H1 (cell line): ENCODE measurements around the gene AP3D1. TPM values are rescaled to one million over a fixed set of nuclear protein-coding genes. Genes with fewer than 3 reads are reported as not detected.

Experiments used
- CTCF ChIA-PET: fragments of 300-600 bp; sonication (Branson Sonifier 250); formaldehyde crosslinking; loops from one replicate; lab custom pipeline; 2021; ENCODE audit not compliant: partially characterized antibody; lab: Charles Lee
- POLR2A ChIA-PET: fragments of 300-600 bp; sonication (Branson Sonifier 250); formaldehyde crosslinking; loops from one replicate; lab custom pipeline; 2021; ENCODE audit warnings: inconsistent platforms; ENCODE audit not compliant: partially characterized antibody; lab: Charles Lee
- DNase-seq, 2 experiments: peaks; one replicate each; pipeline versions ENCODE4 v3.0.0 to v3.0.0-alpha.2; 2010 to 2022; ENCODE audit warnings: low spot score in 2 of 2, low read depth in 1 of 2, mixed read lengths in 1 of 2
- FAIRE-seq: peaks from 2 replicates; lab custom pipeline; 2011; peaks lifted over from hg19 to GRCh38; lab: Jason Lieb, UNC
- H2AFZ ChIP-seq: 2 replicates; pipeline ENCODE4 v1.8.1; 2012; ENCODE audit warnings: low read length, inconsistent platforms
- H2AK5ac ChIP-seq: 2 replicates; pipeline ENCODE4 v1.6.1; 2013; ENCODE audit warnings: low read depth, low read length
- H2BK120ac ChIP-seq: replicated peaks from 2 replicates; pipeline ENCODE3; 2013; ENCODE audit warnings: low read depth, low read length, inconsistent platforms
- H2BK12ac ChIP-seq: 2 replicates; pipeline ENCODE4 v1.6.1; 2013; ENCODE audit warnings: low read depth, low read length
- H2BK15ac ChIP-seq: 2 replicates; pipeline ENCODE4 v1.6.1; 2013; ENCODE audit warnings: low read length
- H2BK20ac ChIP-seq: 2 replicates; pipeline ENCODE4 v1.6.1; 2013; ENCODE audit warnings: low read length
- H2BK5ac ChIP-seq: 2 replicates; pipeline ENCODE4 v1.6.1; 2013; ENCODE audit warnings: low read depth, low read length
- H3K14ac ChIP-seq: 2 replicates; pipeline ENCODE4 v1.6.1; 2013; ENCODE audit warnings: inconsistent platforms; ENCODE audit not compliant: insufficient read length
- H3K18ac ChIP-seq: 2 replicates; pipeline ENCODE4 v1.6.1; 2013; ENCODE audit warnings: low read length; ENCODE audit errors: extremely low read depth
- H3K23ac ChIP-seq: 2 replicates; pipeline ENCODE4 v1.6.1; 2013; ENCODE audit warnings: inconsistent platforms; ENCODE audit not compliant: insufficient read length
- H3K23me2 ChIP-seq: 2 replicates; pipeline ENCODE4 v1.6.1; 2013; ENCODE audit warnings: low read depth, low read length
- H3K27ac ChIP-seq: 2 replicates; pipeline ENCODE4 v1.6.1; 2011; ENCODE audit warnings: low read depth, low read length, inconsistent platforms
- H3K27me3 ChIP-seq, 4 experiments: replicated peaks in 1 of 4; 1 replicate in 1 of 4; 2 replicates in 3 of 4; pipeline versions ENCODE4 v1.6.1 to v1.8.1; 2011 to 2013; ENCODE audit warnings: low read length in 3 of 4, mild to moderate bottlenecking in 3 of 4, inconsistent platforms in 2 of 4, mixed read lengths in 2 of 4, moderate library complexity in 1 of 4; ENCODE audit not compliant: control insufficient read depth in 3 of 4, insufficient read depth in 3 of 4; ENCODE audit errors: extremely low read depth in 1 of 4
- H3K36me3 ChIP-seq, 4 experiments: 2 replicates each; pipeline versions ENCODE4 v1.6.1 to v1.8.1; 2011 to 2013; ENCODE audit warnings: mild to moderate bottlenecking in 4 of 4, low read length in 3 of 4, moderate library complexity in 2 of 4, control low read depth in 1 of 4, inconsistent platforms in 1 of 4; ENCODE audit not compliant: insufficient read depth in 4 of 4, control insufficient read depth in 2 of 4
- H3K4ac ChIP-seq: replicated peaks from 2 replicates; pipeline ENCODE3; 2013; ENCODE audit warnings: low read length, low read depth, mixed read lengths, inconsistent platforms; ENCODE audit not compliant: insufficient read length
- H3K4me1 ChIP-seq, 4 experiments: replicated peaks in 1 of 4; 1 replicate in 1 of 4; 2 replicates in 3 of 4; pipeline versions ENCODE4 v1.6.1 to v1.8.1; 2011 to 2013; ENCODE audit warnings: low read length in 3 of 4, inconsistent platforms in 2 of 4, mixed read lengths in 1 of 4; ENCODE audit not compliant: insufficient read depth in 4 of 4, control insufficient read depth in 3 of 4
- H3K4me2 ChIP-seq, 2 experiments: 2 replicates each; pipeline versions ENCODE4 v1.6.1 to v1.8.1; 2011 to 2013; ENCODE audit warnings: low read depth in 2 of 2, low read length in 2 of 2, control low read depth in 1 of 2, inconsistent platforms in 1 of 2, mild to moderate bottlenecking in 1 of 2; ENCODE audit not compliant: insufficient read depth in 1 of 2
- H3K4me3 ChIP-seq, 4 experiments: fragments of 200-600, 300-600 bp in 1 of 4; sonication (generic), shearing (Covaris generic), sonication (Bioruptor Twin) in 1 of 4; 2 replicates each; pipeline versions ENCODE4 v1.5.1 to v1.8.1; 2011 to 2016; ENCODE audit warnings: low read length in 4 of 4, low read depth in 3 of 4, control low read depth in 2 of 4, inconsistent platforms in 2 of 4, mild to moderate bottlenecking in 2 of 4, mixed read lengths in 1 of 4, moderate library complexity in 1 of 4; ENCODE audit not compliant: insufficient read depth in 2 of 4; ENCODE audit errors: extremely low read depth in 1 of 4
- H3K56ac ChIP-seq: replicated peaks from 2 replicates; pipeline ENCODE3; 2013; ENCODE audit warnings: low read depth, mild to moderate bottlenecking, mixed read lengths, low read length, inconsistent platforms; ENCODE audit not compliant: insufficient read length
- H3K79me1 ChIP-seq: 2 replicates; pipeline ENCODE4 v1.6.1; 2013; ENCODE audit warnings: low read depth, low read length, control low read depth
- H3K79me2 ChIP-seq, 2 experiments: 2 replicates each; pipeline versions ENCODE4 v1.6.1 to v1.8.1; 2012 to 2013; ENCODE audit warnings: low read length in 2 of 2, mild to moderate bottlenecking in 2 of 2, inconsistent platforms in 1 of 2; ENCODE audit not compliant: insufficient read depth in 2 of 2, control insufficient read depth in 1 of 2
- H3K9ac ChIP-seq, 4 experiments: replicated peaks in 1 of 4; 1 replicate in 1 of 4; 2 replicates in 3 of 4; pipeline versions ENCODE4 v1.6.1 to v1.8.1; 2011 to 2013; ENCODE audit warnings: low read depth in 3 of 4, low read length in 3 of 4, control low read depth in 2 of 4, mild to moderate bottlenecking in 2 of 4, moderate library complexity in 2 of 4, inconsistent platforms in 1 of 4; ENCODE audit errors: extremely low read depth in 1 of 4
- H3K9me3 ChIP-seq, 2 experiments: 2 replicates each; pipeline versions ENCODE4 v1.6.1 to v1.8.1; 2012 to 2013; ENCODE audit warnings: mild to moderate bottlenecking in 2 of 2, moderate library complexity in 2 of 2, control low read depth in 1 of 2, inconsistent platforms in 1 of 2, low read depth in 1 of 2, low read length in 1 of 2, mixed read lengths in 1 of 2; ENCODE audit not compliant: insufficient read depth in 2 of 2
- H4K20me1 ChIP-seq, 2 experiments: replicated peaks in 1 of 2; 2 replicates each; pipeline versions ENCODE3 to v1.8.1; 2011 to 2013; ENCODE audit warnings: inconsistent platforms in 2 of 2, low read length in 2 of 2, mild to moderate bottlenecking in 1 of 2; ENCODE audit not compliant: insufficient read depth in 2 of 2, control insufficient read depth in 1 of 2
- H4K5ac ChIP-seq: 2 replicates; pipeline ENCODE4 v1.6.1; 2013; ENCODE audit warnings: low read length, low read depth, mixed read lengths, inconsistent platforms; ENCODE audit not compliant: insufficient read length
- H4K8ac ChIP-seq: 2 replicates; pipeline ENCODE4 v1.8.0; 2013; ENCODE audit warnings: mild to moderate bottlenecking, moderate library complexity, low read length, inconsistent platforms; ENCODE audit not compliant: insufficient read depth; ENCODE audit errors: extremely low read depth
- H4K91ac ChIP-seq: replicated peaks from 2 replicates; pipeline ENCODE3; 2013; ENCODE audit warnings: low read length, mixed read lengths, inconsistent platforms; ENCODE audit not compliant: insufficient read length
- ATF3 ChIP-seq: IDR thresholded peaks from 2 replicates; pipeline ENCODE4 v1.6.1; 2011; ENCODE audit warnings: low read depth, mild to moderate bottlenecking, low read length; ENCODE audit not compliant: insufficient read depth
- BRCA1 ChIP-seq: IDR thresholded peaks from 2 replicates; pipeline ENCODE4 v1.6.1; 2012; ENCODE audit warnings: low read depth, low read length, improper control_type of control experiment
- CREB1 ChIP-seq: IDR thresholded peaks from 2 replicates; pipeline ENCODE4 v1.6.1; 2012; ENCODE audit warnings: inconsistent platforms
- EGR1 ChIP-seq: IDR thresholded peaks from 2 replicates; pipeline ENCODE4 v1.6.1; 2011; ENCODE audit warnings: low read depth, low read length, borderline replicate concordance
- GABPA ChIP-seq: IDR thresholded peaks from 2 replicates; pipeline ENCODE4 v1.6.1; 2011; ENCODE audit warnings: mild to moderate bottlenecking, low read length, moderate library complexity, borderline replicate concordance; ENCODE audit not compliant: insufficient read depth
- HDAC2 ChIP-seq, 2 experiments: fragments of 300-600 bp in 1 of 2; sonication (generic) in 1 of 2; IDR thresholded peaks; 2 replicates each; pipeline ENCODE4 v1.6.1; 2011 to 2012; ENCODE audit warnings: low read depth in 2 of 2, low read length in 2 of 2, mild to moderate bottlenecking in 2 of 2, moderate library complexity in 2 of 2, borderline replicate concordance in 1 of 2, inconsistent platforms in 1 of 2
- RAD21 ChIP-seq, 2 experiments: IDR thresholded peaks in 1 of 2; conservative IDR thresholded peaks in 1 of 2; 2 replicates each; pipeline ENCODE4 v1.6.1; 2011; ENCODE audit warnings: low read depth in 2 of 2, low read length in 2 of 2, improper control_type of control experiment in 1 of 2, inconsistent platforms in 1 of 2, mild to moderate bottlenecking in 1 of 2, moderate library complexity in 1 of 2
- RNF2 ChIP-seq: fragments of 200-900, 300-1000 bp; sonication (generic); IDR thresholded peaks from 2 replicates; pipeline ENCODE4 v1.7.1; 2016; ENCODE audit warnings: borderline replicate concordance, low read depth, mild to moderate bottlenecking, antibody characterized with exemption, low read length; ENCODE audit not compliant: poor library complexity, severe bottlenecking; ENCODE audit errors: missing control alignments
- RXRA ChIP-seq: IDR thresholded peaks from 2 replicates; pipeline ENCODE4 v1.6.1; 2011; ENCODE audit warnings: low read depth, mild to moderate bottlenecking, low read length, moderate library complexity; ENCODE audit not compliant: insufficient read depth
- TEAD4 ChIP-seq: IDR thresholded peaks from 2 replicates; pipeline ENCODE4 v1.6.1; 2012; ENCODE audit warnings: low read depth, low read length, inconsistent platforms, mixed read lengths
- WGBS, 2 experiments: shearing (Covaris generic) in 1 of 2; methylation state at CpG; one replicate each; pipeline versions ENCODE4 v1.1.6 to v1.1.7; 2013 to 2015; ENCODE audit warnings: low lambda C conversion rate in 2 of 2, mixed read lengths in 2 of 2, inconsistent platforms in 1 of 2, low coverage in 1 of 2, missing lambda C conversion rate in 1 of 2; ENCODE audit not compliant: insufficient replicate concordance in 2 of 2, insufficient coverage in 1 of 2, insufficient read length in 1 of 2; ENCODE audit errors: extremely low coverage in 1 of 2, missing lambda C conversion rate in 1 of 2; 5-methylcytosine and 5-hydroxymethylcytosine counted together
- polyA plus RNA-seq, 7 experiments: library from polyadenylated mRNA; depleted of rRNA in 3 of 7; stranded (reverse) in 5 of 7; unstranded in 2 of 7; fragments of >200 nt in 5 of 7; fragments of 200-250 nt in 2 of 7; gene quantifications; 1 replicate in 5 of 7; 2 replicates in 1 of 7; 4 replicates in 1 of 7; pipeline versions ENCODE4 v1.2.1 to v1.2.3, GENCODE V29; 2011 to 2013; ENCODE audit warnings: missing spikeins in 2 of 7, mixed read lengths in 2 of 7
- total RNA-seq: library from RNA; stranded (reverse); fragmentation: NEBNext Ultra II Directional; extraction: Animal tissue kit (Norgen Biotek cat#: 25700); gene quantifications from 2 replicates; pipeline ENCODE4 v1.2.1, GENCODE V29; 2021

Gene AP3D1
- total and polyA plus RNA-seq, 2 of the 8 experiments (the other 6 are each of a cell fraction or from before 2014, with no cell fraction given): 161 to 174 TPM

- Histone ChIP-seq H3K9me3 (no peaks in the 10 kb centered on the region), H2AFZ (no peak overlapping the region), H3K18ac (no peak overlapping the region), H3K4ac (no peak overlapping the region), H2BK12ac (no peak overlapping the region), H3K79me1 (peaks cover 4% of the 10 kb centered on the region; the same call in 1 of the 2 replicates), H4K20me1 (peaks cover 15 to 35% of the 10 kb centered on the region in 2 experiments), H3K79me2 (no peaks in the 10 kb centered on the region), H3K23me2 (no peaks in the 10 kb centered on the region), H2BK15ac (no peak overlapping the region), H2BK5ac (no peak overlapping the region), H4K5ac (no peak overlapping the region), H3K23ac (no peak overlapping the region), H2BK20ac (no peak overlapping the region), H3K4me3 (no peak overlapping the region), H3K4me1 (no peaks in the 10 kb centered on the region), H3K27ac (no peak overlapping the region), H3K9ac (no peak overlapping the region), H2AK5ac (no peak overlapping the region), H3K14ac (no peak overlapping the region), H4K91ac (no peak overlapping the region), H2BK120ac (no peak overlapping the region), H3K4me2 (no peak overlapping the region), H3K56ac (no peak overlapping the region), H3K27me3 (no peaks in the 10 kb centered on the region), H4K8ac (no peak overlapping the region), H3K36me3 (peaks cover 61 to 81% (median 74%) of the 10 kb centered on the region in 4 experiments)
- ChIA-PET POLR2A (interaction anchor here (0.6 kb wide), 1 partner anchor 82 kb away, joined by 3 read pairs; no protein-coding TSS in a partner anchor), CTCF (interaction anchor here (0.7 to 1.2 kb wide), 4 partner anchors 9 to 108 kb away, joined by 3 read pairs; no protein-coding TSS in a partner anchor)
- WGBS, 2 experiments: 95% methylated on average over 25 of the region's 31 CpGs; no CpG with 5 or more reads in 1 of the 2 experiments
- TF ChIP-seq RAD21 (IDR thresholded peaks at IDR 0.05 in 1 of 2, conservative IDR thresholded peaks at IDR 0.05 in 1 of 2; ENCODE audit: low read depth in 2 of 2, low read length in 2 of 2): no peak
- TF ChIP-seq HDAC2 (IDR thresholded peaks at IDR 0.05; ENCODE audit: borderline replicate concordance in 1 of 2, low read depth in 2 of 2, low read length in 2 of 2): no peak
- no peak for TF ChIP-seq CREB1
- TF ChIP-seq BRCA1: no peak
- TF ChIP-seq EGR1: no peak
- no peak for TF ChIP-seq RNF2
- no peak for TF ChIP-seq ATF3
- no peak for TF ChIP-seq RXRA
- TF ChIP-seq TEAD4: no peak
- TF ChIP-seq GABPA: no peak
- DNase-seq (no peak), FAIRE-seq (no peak)
These were observed 31.2 kb downstream of the AP3D1 start for GRCh38 chr19:2119921-2120785.
